HepG2 (cell line): ENCODE results near the gene STK11. TPM values are rescaled to one million over a fixed set of nuclear protein-coding genes. Genes with fewer than 3 reads are reported as not detected.

Source experiments
- BRD4 ChIP-seq: sonication (generic); formaldehyde crosslinking; IDR thresholded peaks from 2 replicates; pipeline ENCODE4 v1.4.0; 2020; ENCODE audit warnings: missing genetic modification reagents
- GABPA ChIP-seq, 2 experiments: IDR thresholded peaks; 2 replicates each; pipeline ENCODE4 v1.6.1; 2011 to 2016; ENCODE audit warnings: low read depth in 2 of 2, low read length in 1 of 2, missing biosample characterization in 1 of 2, missing genetic modification characterization in 1 of 2
- HNRNPUL1 ChIP-seq: fragments of 200-400 bp; formaldehyde crosslinking; IDR thresholded peaks from 2 replicates; pipeline ENCODE4 v1.6.1; 2017; ENCODE audit warnings: low read depth, mild to moderate bottlenecking, low read length, moderate library complexity
- KLF6 ChIP-seq: IDR thresholded peaks from 2 replicates; pipeline ENCODE4 v1.8.0; 2016; ENCODE audit warnings: missing biosample characterization, missing genetic modification reagents
- MTA1 ChIP-seq: sonication (generic); formaldehyde crosslinking; IDR thresholded peaks from 2 replicates; pipeline ENCODE4 v1.4.0; 2020; ENCODE audit warnings: missing genetic modification reagents, mild to moderate bottlenecking, borderline replicate concordance
- NCOA1 ChIP-seq: sonication (generic); formaldehyde crosslinking; IDR thresholded peaks from 2 replicates; pipeline ENCODE4 v1.9.0; 2021; ENCODE audit warnings: missing genetic modification reagents
- NPAS2 ChIP-seq: sonication (generic); formaldehyde crosslinking; IDR thresholded peaks from 2 replicates; pipeline ENCODE4 v1.8.0; 2022; ENCODE audit warnings: mild to moderate bottlenecking, missing genetic modification reagents, borderline replicate concordance
- SALL2 ChIP-seq: sonication (generic); formaldehyde crosslinking; IDR thresholded peaks from 2 replicates; pipeline ENCODE4 v1.8.1; 2023; ENCODE audit warnings: mild to moderate bottlenecking, missing genetic modification reagents, inconsistent platforms
- SIN3B ChIP-seq: fragments of 150-350 bp; IDR thresholded peaks from 2 replicates; pipeline ENCODE4 v1.6.1; 2014; ENCODE audit warnings: low read length
- SP2 ChIP-seq: sonication (generic); formaldehyde crosslinking; IDR thresholded peaks from 2 replicates; pipeline ENCODE4 v1.5.1; 2020; ENCODE audit warnings: mild to moderate bottlenecking, missing genetic modification reagents
- TAF15 ChIP-seq: fragments of 200-400 bp; formaldehyde crosslinking; IDR thresholded peaks from one replicate; pipeline ENCODE4 v1.6.1; 2018; ENCODE audit warnings: mild to moderate bottlenecking, low read depth, low read length; ENCODE audit not compliant: poor library complexity, severe bottlenecking
- TSC22D2 ChIP-seq: sonication (generic); formaldehyde crosslinking; IDR thresholded peaks from 2 replicates; pipeline ENCODE4 v1.5.1; 2020; ENCODE audit warnings: missing genetic modification reagents, mild to moderate bottlenecking, borderline replicate concordance
- ZC3H4 ChIP-seq: sonication (generic); formaldehyde crosslinking; IDR thresholded peaks from 2 replicates; pipeline ENCODE4 v1.4.0; 2020; ENCODE audit warnings: missing genetic modification reagents, borderline replicate concordance
- ZFP62 ChIP-seq: sonication (generic); formaldehyde crosslinking; IDR thresholded peaks from 2 replicates; pipeline ENCODE4 v1.4.0; 2020; ENCODE audit warnings: missing genetic modification reagents
- ZNF674 ChIP-seq: sonication (generic); formaldehyde crosslinking; IDR thresholded peaks from 2 replicates; pipeline ENCODE4 v1.5.0; 2020; ENCODE audit warnings: low read depth, mild to moderate bottlenecking, missing genetic modification reagents
- ZSCAN20 ChIP-seq: sonication (generic); formaldehyde crosslinking; IDR thresholded peaks from 2 replicates; pipeline ENCODE4 v1.4.0; 2020; ENCODE audit warnings: missing genetic modification reagents, mild to moderate bottlenecking, borderline replicate concordance
- ZSCAN22 ChIP-seq: sonication (generic); formaldehyde crosslinking; IDR thresholded peaks from 2 replicates; pipeline ENCODE4 v1.4.0; 2020; ENCODE audit warnings: mild to moderate bottlenecking, missing genetic modification reagents
- polyA plus RNA-seq, 8 experiments: library from polyadenylated mRNA; depleted of rRNA in 3 of 8; stranded (reverse) in 7 of 8; unstranded in 1 of 8; fragments of >200 nt; fragmentation: Illumina TruSeq in 4 of 8; extraction: Trizol in 4 of 8; gene quantifications; 2 replicates each; pipeline versions ENCODE4 v1.2.1 to v1.2.3, GENCODE V29; 2011 to 2016; ENCODE audit warnings: low read depth in 4 of 8, missing spikeins in 1 of 8, mixed read lengths in 1 of 8; ENCODE audit not compliant: insufficient read depth in 1 of 8
- total RNA-seq, 5 experiments: library from RNA; depleted of rRNA; stranded (reverse); fragments of >200 nt; fragmentation: Illumina TruSeq; extraction: Trizol; gene quantifications; 2 replicates each; pipeline ENCODE4 v1.2.3, GENCODE V29; 2016; ENCODE audit warnings: low read depth in 1 of 5
- TF ChIP-seq, protein P1 (sequence below): sonication (generic); formaldehyde crosslinking; IDR thresholded peaks from 2 replicates; pipeline ENCODE4 v1.4.0; 2020; ENCODE audit warnings: mild to moderate bottlenecking, missing genetic modification reagents
- TF ChIP-seq, protein P2 (sequence below): sonication (generic); formaldehyde crosslinking; IDR thresholded peaks from 2 replicates; pipeline ENCODE4 v1.5.0; 2020; ENCODE audit warnings: mild to moderate bottlenecking, missing genetic modification reagents
- TF ChIP-seq, protein P3 (sequence below): IDR thresholded peaks from 2 replicates; pipeline ENCODE4 v1.6.1; 2016; ENCODE audit warnings: missing compliant biosample characterization, missing genetic modification reagents, borderline replicate concordance
- TF ChIP-seq, protein P4 (sequence below): sonication (generic); formaldehyde crosslinking; IDR thresholded peaks from 2 replicates; pipeline ENCODE4 v1.5.1; 2020; ENCODE audit warnings: mild to moderate bottlenecking, missing genetic modification reagents, borderline replicate concordance
- TF ChIP-seq, protein P5 (sequence below): sonication (generic); formaldehyde crosslinking; IDR thresholded peaks from 2 replicates; pipeline ENCODE4 v1.5.0; 2020; ENCODE audit warnings: mild to moderate bottlenecking, missing genetic modification reagents

Gene STK11
- total and polyA plus RNA-seq, 2 of the 13 experiments (the other 11 are each of a cell fraction or from before 2014, with no cell fraction given) = 27.5 to 43.6 TPM

DNA sequence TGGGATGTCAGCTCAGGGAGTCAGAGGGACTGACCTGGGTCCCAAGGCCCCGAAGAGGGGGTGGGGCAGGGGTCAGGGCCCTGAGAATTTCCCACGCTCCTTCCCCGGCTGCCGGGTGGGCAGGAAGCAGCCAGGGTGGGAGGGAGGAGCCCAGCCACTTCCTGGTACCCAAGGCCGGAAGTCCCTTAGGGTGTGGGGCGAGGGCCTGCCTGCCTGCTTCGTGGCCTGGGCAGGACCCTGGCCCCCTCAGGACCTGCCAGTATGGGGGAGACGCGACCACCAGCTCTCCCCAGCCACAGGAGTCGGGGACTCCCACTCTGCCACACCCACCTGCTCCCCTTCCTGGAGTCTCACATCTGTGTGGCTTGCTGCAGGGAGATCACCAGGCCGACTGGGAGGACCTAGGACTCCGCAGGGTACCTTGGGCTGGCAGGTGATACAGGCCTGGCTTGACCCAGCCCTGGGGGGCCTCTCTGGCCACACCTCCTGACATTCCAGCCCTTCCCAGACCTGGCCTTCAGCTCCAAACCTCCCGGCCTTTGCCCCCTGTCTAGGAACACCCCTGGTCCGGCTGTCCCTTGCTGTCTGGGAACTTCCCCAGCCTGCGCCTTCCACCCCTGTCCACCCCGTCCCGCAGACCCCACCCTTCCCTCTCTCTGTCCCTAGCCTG, 53.8 kb downstream of the STK11 start (continued):
- TF ChIP-seq MTA1 (CRISPR knock-in tag) = peak; percentile 82; the same call in 1 of the 2 replicates
- TF ChIP-seq SIN3B = no peak
- TF ChIP-seq TAF15 = peak; percentile 98
- no peak for TF ChIP-seq ZFP62 (CRISPR knock-in tag)
- 0 out of 2 replicates have a peak, but pooled peaks have one; percentile 60 for TF ChIP-seq TSC22D2 (CRISPR knock-in tag)
- 0 out of 2 replicates have a peak, but pooled peaks have one; percentile 67 for TF ChIP-seq SP2 (CRISPR knock-in tag)
- TF ChIP-seq, protein P1, sequence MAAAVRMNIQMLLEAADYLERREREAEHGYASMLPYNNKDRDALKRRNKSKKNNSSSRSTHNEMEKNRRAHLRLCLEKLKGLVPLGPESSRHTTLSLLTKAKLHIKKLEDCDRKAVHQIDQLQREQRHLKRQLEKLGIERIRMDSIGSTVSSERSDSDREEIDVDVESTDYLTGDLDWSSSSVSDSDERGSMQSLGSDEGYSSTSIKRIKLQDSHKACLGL (CRISPR knock-in tag) = 0 out of 2 replicates have a peak, but pooled peaks have one; percentile 53
- no peak for TF ChIP-seq GABPA (IDR thresholded peaks at IDR 0.05; ENCODE audit: low read depth, low read length)
- TF ChIP-seq GABPA (CRISPR knock-in tag; IDR thresholded peaks at IDR 0.05; ENCODE audit: low read depth) = peak; percentile 92
- TF ChIP-seq, protein P2, sequence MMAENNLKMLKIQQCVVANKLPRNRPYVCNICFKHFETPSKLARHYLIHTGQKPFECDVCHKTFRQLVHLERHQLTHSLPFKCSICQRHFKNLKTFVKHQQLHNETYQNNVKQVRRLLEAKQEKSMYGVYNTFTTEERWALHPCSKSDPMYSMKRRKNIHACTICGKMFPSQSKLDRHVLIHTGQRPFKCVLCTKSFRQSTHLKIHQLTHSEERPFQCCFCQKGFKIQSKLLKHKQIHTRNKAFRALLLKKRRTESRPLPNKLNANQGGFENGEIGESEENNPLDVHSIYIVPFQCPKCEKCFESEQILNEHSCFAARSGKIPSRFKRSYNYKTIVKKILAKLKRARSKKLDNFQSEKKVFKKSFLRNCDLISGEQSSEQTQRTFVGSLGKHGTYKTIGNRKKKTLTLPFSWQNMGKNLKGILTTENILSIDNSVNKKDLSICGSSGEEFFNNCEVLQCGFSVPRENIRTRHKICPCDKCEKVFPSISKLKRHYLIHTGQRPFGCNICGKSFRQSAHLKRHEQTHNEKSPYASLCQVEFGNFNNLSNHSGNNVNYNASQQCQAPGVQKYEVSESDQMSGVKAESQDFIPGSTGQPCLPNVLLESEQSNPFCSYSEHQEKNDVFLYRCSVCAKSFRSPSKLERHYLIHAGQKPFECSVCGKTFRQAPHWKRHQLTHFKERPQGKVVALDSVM = peak; percentile 74
- TF ChIP-seq, protein P3, sequence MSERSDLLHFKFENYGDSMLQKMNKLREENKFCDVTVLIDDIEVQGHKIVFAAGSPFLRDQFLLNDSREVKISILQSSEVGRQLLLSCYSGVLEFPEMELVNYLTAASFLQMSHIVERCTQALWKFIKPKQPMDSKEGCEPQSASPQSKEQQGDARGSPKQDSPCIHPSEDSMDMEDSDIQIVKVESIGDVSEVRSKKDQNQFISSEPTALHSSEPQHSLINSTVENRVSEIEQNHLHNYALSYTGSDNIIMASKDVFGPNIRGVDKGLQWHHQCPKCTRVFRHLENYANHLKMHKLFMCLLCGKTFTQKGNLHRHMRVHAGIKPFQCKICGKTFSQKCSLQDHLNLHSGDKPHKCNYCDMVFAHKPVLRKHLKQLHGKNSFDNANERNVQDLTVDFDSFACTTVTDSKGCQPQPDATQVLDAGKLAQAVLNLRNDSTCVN (CRISPR knock-in tag) = no peak
- 0 out of 2 replicates have a peak, but pooled peaks have one; percentile 71 for TF ChIP-seq NCOA1 (CRISPR knock-in tag)
- no peak for TF ChIP-seq ZNF674
- no peak for TF ChIP-seq ZSCAN22 (CRISPR knock-in tag)
- TF ChIP-seq SALL2 (CRISPR knock-in tag) = no peak
- TF ChIP-seq NPAS2 = no peak
- peak; percentile 93; the same call in 1 of the 2 replicates for TF ChIP-seq ZC3H4 (CRISPR knock-in tag)
- TF ChIP-seq KLF6 (CRISPR knock-in tag) = peak; percentile 66; the same call in 1 of the 2 replicates
- TF ChIP-seq ZSCAN20 (CRISPR knock-in tag) = no peak
- TF ChIP-seq, protein P4, sequence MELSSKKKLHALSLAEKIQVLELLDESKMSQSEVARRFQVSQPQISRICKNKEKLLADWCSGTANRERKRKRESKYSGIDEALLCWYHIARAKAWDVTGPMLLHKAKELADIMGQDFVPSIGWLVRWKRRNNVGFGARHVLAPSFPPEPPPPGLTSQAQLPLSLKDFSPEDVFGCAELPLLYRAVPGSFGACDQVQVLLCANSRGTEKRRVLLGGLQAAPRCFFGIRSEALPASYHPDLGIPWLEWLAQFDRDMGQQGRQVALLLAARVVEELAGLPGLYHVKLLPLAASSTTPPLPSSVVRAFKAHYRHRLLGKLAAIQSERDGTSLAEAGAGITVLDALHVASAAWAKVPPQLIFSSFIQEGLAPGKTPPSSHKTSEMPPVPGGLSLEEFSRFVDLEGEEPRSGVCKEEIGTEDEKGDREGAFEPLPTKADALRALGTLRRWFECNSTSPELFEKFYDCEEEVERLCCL = no peak
- TF ChIP-seq HNRNPUL1 = no peak
- TF ChIP-seq, protein P5, sequence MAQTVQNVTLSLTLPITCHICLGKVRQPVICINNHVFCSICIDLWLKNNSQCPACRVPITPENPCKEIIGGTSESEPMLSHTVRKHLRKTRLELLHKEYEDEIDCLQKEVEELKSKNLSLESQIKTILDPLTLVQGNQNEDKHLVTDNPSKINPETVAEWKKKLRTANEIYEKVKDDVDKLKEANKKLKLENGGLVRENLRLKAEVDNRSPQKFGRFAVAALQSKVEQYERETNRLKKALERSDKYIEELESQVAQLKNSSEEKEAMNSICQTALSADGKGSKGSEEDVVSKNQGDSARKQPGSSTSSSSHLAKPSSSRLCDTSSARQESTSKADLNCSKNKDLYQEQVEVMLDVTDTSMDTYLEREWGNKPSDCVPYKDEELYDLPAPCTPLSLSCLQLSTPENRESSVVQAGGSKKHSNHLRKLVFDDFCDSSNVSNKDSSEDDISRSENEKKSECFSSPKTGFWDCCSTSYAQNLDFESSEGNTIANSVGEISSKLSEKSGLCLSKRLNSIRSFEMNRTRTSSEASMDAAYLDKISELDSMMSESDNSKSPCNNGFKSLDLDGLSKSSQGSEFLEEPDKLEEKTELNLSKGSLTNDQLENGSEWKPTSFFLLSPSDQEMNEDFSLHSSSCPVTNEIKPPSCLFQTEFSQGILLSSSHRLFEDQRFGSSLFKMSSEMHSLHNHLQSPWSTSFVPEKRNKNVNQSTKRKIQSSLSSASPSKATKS = no peak
- no peak for TF ChIP-seq BRD4
